Measurements from ENCODE around the gene TSNAXIP1. TPM values are rescaled to one million over a fixed set of nuclear protein-coding genes. Genes with fewer than 3 reads are reported as not detected.

TSNAXIP1 gene
- total and polyA plus RNA-seq, 9 donors: 2.4 to 13.1 (median 3.2) TPM

GRCh38 chr16:67846320-67847063 is 39.8 kb downstream of the TSNAXIP1 start, which contains the start of gene NUTF2:
TSS of gene NUTF2 (plus strand) at chr16:67846933. CDS start at chr16:67865131, 18,198 bp downstream.
- TF ChIP-seq POLR2A (IDR thresholded peaks at IDR 0.05): peak; percentile 56
- TF ChIP-seq EP300 (IDR thresholded peaks at IDR 0.05): no peak
- H3K4me1 ChIP-seq (ENCODE audit: insufficient read depth): peaks cover 16% of the 10 kb centered on the region
- no peaks in the 10 kb centered on the region for H3K27me3 ChIP-seq
- no peaks in the 10 kb centered on the region for H3K36me3 ChIP-seq
- DNase-seq: peak; percentile 95 to 97 (median 96)
- H3K9me3 ChIP-seq: no peaks in the 10 kb centered on the region
- intact Hi-C loops (cut with DNase I): no loop called here
- H3K4me3 ChIP-seq: peak within 1 kb of the TSS; percentile 93
- peak within 1 kb of the TSS; percentile 53 to 96 for H3K27ac ChIP-seq
- WGBS, 3 donors: 0 to 1% (median 1%) methylated on average over 37 to 57 of the region's 57 CpGs

GRCh38 chr16:67847064-67847861 is 40.6 kb downstream of the TSNAXIP1 start, which contains the start of gene CENPT:
TSS of gene CENPT (minus strand) at chr16:67847693. CDS start at chr16:67833859, 13,834 bp downstream.
- no peaks in the 10 kb centered on the region for H3K36me3 ChIP-seq
- TF ChIP-seq POLR2A (IDR thresholded peaks at IDR 0.05) (no peak), CTCF (IDR thresholded peaks at IDR 0.05) (no peak), EP300 (IDR thresholded peaks at IDR 0.05) (no peak)
- intact Hi-C loops (cut with DNase I): no loop called here
- peaks cover 16% of the 10 kb centered on the region for H3K4me1 ChIP-seq (ENCODE audit: insufficient read depth)
- no peaks in the 10 kb centered on the region for H3K27me3 ChIP-seq
- H3K9me3 ChIP-seq: no peaks in the 10 kb centered on the region
- 0 to 1% (median 0%) methylated on average over 39 to 62 of the region's 62 CpGs for WGBS, 3 donors
- H3K4me3 ChIP-seq: peak within 1 kb of the TSS; percentile 93
- peak within 1 kb of the TSS; percentile 53 to 96 for H3K27ac ChIP-seq
- DNase-seq: no peak

DNA sequence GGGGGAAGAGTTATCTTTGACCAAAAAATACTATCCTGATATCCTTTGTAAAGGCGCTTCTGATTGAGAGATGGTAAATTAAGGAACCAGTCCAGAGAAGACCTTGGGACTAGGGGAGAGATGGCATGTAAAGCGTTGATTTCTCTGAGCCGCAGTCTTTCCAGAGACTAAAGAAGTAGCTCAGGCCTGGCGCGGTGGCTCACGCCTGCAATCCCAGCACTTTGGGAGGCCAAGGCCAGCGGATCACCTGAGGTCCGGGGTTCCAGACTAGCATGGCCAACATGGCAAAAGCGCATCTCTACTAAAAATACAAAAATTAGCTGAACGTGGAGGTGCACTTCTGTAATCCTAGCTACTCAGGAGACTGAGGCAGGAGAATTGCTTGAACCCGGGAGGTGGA is 41.4 kb downstream of the TSNAXIP1 start:
- H3K36me3 ChIP-seq: no peaks in the 10 kb centered on the region
- no peak for TF ChIP-seq CTCF (IDR thresholded peaks at IDR 0.05)
- TF ChIP-seq EP300 (IDR thresholded peaks at IDR 0.05): no peak
- TF ChIP-seq POLR2A (IDR thresholded peaks at IDR 0.05): no peak
- WGBS, 3 donors: 61 to 77% (median 66%) methylated on average over 11 of the region's 11 CpGs
- intact Hi-C loops (cut with DNase I): no loop called here
- no peak overlapping the region for H3K27ac ChIP-seq
- no peak for DNase-seq
- no peaks in the 10 kb centered on the region for H3K27me3 ChIP-seq
- H3K4me1 ChIP-seq (ENCODE audit: insufficient read depth): peaks cover 16% of the 10 kb centered on the region
- peak overlapping the region; percentile 93 for H3K4me3 ChIP-seq
- no peaks in the 10 kb centered on the region for H3K9me3 ChIP-seq

GRCh38 chr16:67853670-67854069 is 47.0 kb downstream of the TSNAXIP1 start:
- TF ChIP-seq CTCF (IDR thresholded peaks at IDR 0.05) (no peak), EP300 (IDR thresholded peaks at IDR 0.05) (no peak), POLR2A (IDR thresholded peaks at IDR 0.05) (no peak)
- Histone ChIP-seq H3K27me3 (no peaks in the 10 kb centered on the region), H3K27ac (no peak overlapping the region), H3K4me3 (no peak overlapping the region), H3K36me3 (no peaks in the 10 kb centered on the region), H3K9me3 (no peaks in the 10 kb centered on the region), H3K4me1 (ENCODE audit: insufficient read depth) (peaks cover 19% of the 10 kb centered on the region)
- DNase-seq: no peak
- intact Hi-C loops (cut with DNase I): no loop called here
- WGBS, 3 donors: 98 to 100% (median 98%) methylated on average over 3 of the region's 3 CpGs
